Measurements from ENCODE around the gene POLD2. TPM values are rescaled to one million over a fixed set of nuclear protein-coding genes. Genes with fewer than 3 reads are reported as not detected.

Gene POLD2
- total and polyA plus RNA-seq, 2 of the 13 experiments (the other 11 are each of a cell fraction or from before 2014, with no cell fraction given), result 87.6 to 95.1 TPM

DNA sequence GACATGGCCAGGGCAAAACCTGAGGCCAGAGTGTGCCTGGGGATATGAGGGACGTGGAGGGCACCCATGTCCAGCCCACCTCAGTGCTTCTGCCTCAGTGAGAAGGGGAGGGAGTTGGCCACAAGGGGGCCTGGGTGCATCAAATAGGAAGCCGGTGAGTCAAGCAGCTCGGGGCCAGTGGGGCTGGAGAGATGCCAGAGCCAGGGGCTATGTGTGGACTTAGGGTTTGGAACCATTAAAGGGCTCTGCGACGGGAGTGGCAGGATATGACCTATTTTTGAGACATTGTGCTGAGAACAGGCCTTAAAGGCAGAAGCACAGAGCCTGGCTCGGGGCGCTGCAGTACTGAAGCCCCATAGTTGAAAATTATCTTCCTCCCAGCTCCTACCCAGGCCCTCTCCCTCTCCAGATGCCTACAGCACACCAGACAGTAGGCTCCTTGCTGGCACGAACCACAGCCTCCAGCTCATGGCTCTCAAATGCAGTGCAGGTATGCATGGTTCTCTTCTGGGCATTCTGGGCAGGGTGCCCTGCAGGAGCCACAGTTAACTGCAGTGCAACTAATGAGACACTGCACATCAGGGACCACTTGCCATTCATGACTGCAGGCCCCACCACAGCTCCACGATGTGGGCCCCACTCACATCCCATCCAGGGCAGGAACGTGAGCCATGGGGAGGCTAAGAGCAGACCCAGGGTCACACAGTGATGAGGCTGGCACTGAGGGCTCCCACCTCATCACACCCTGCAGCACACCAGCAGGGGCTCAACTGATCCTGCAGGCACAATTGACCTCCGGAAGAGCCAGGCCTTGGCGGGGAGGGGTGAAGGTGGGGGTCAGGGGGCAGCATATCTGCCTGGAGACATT, 50.8 kb downstream of the POLD2 start:
- Histone ChIP-seq H4K20me1 (ENCODE audit: insufficient read depth, low read length) (no peaks in the 10 kb centered on the region), H3K27me3 (ENCODE audit: control insufficient read depth in 1 of 2, insufficient read depth in 2 of 2, low read length in 2 of 2) (no peaks in the 10 kb centered on the region), H3K9ac (ENCODE audit: insufficient read depth, low read depth, low read length) (no peak overlapping the region), H3K9me3 (ENCODE audit: low read length) (no peaks in the 10 kb centered on the region), H2AFZ (ENCODE audit: low read length) (no peak overlapping the region), H3K36me3 (replicated peaks in 1 of 2; ENCODE audit: control insufficient read depth in 1 of 2, insufficient read depth in 2 of 2, low read length in 2 of 2) (peaks cover 8 to 19% of the 10 kb centered on the region in 2 experiments; a peak in 4 of 5 replicates), H3K27ac (ENCODE audit: extremely low read length, insufficient read depth, low read length) (peak overlapping the region; percentile 54), H3K4me2 (ENCODE audit: low read depth, low read length) (peak overlapping the region; percentile 64), H3K4me1 (ENCODE audit: insufficient read depth, low read length) (peaks cover 34% of the 10 kb centered on the region), H3K4me3 (replicated peaks in 1 of 3; ENCODE audit: insufficient read depth in 1 of 3, low read depth in 2 of 3, low read length in 3 of 3) (peak overlapping the region in 1 of 3 experiments; percentile 46; a peak in 1 of 6 replicates), H3K79me2 (ENCODE audit: insufficient read depth, low read length) (no peaks in the 10 kb centered on the region)
- BruUV-seq (replicated peaks), result no TSS peak
- ATAC-seq (peak; percentile 81), FAIRE-seq (no peak), DNase-seq (ENCODE audit: low spot score) (peak; percentile 76)
- POLR2A ChIA-PET, result interaction anchor here (0.7 to 1.0 kb wide), 3 partner anchors 8 to 53 kb away, joined by 3 to 4 read pairs (median 3); partner anchors contain the start of gene DBNL
- in situ Hi-C loops (cut with HindIII; ENCODE audit: extremely low pct_ligation_motif_present, low pct_unique_long_range_greater_than_20kb), result no loop called here
- 29% methylated on average over 7 of the region's 12 CpGs for WGBS (ENCODE audit: low lambda C conversion rate)
- CTCF ChIA-PET (ENCODE audit: low intra/inter-chr PET ratio, low total read pairs), result interaction anchor here (1.2 kb wide), 1 partner anchor 124 kb away, joined by 5 read pairs; no protein-coding TSS in a partner anchor
- intact Hi-C loops (cut with micrococcal nuclease; ENCODE audit: unreplicated experiment), result loop anchor here (1.0 to 5.0 kb wide), 3 partner anchors 16 to 124 kb away; no protein-coding TSS in a partner anchor
- no peak for TF ChIP-seq CREM (IDR thresholded peaks at IDR 0.05)
- no peak for TF ChIP-seq CREM (CRISPR knock-in tag; IDR thresholded peaks at IDR 0.05)
- TF ChIP-seq MIER3 (CRISPR knock-in tag; IDR thresholded peaks at IDR 0.05; ENCODE audit: borderline replicate concordance), result no peak
- TF ChIP-seq ZEB1 (IDR thresholded peaks at IDR 0.05; ENCODE audit: insufficient replicate concordance, low read depth), result no peak
- no peak for TF ChIP-seq GABPB1 (CRISPR knock-in tag; IDR thresholded peaks at IDR 0.05)
- TF ChIP-seq HES4 (CRISPR knock-in tag; IDR thresholded peaks at IDR 0.05; ENCODE audit: borderline replicate concordance), result no peak
- no peak for TF ChIP-seq SRF (IDR thresholded peaks at IDR 0.05; ENCODE audit: low read depth, low read length)
- TF ChIP-seq KDM2A (CRISPR knock-in tag; IDR thresholded peaks at IDR 0.05; ENCODE audit: borderline replicate concordance, low read depth), result 0 out of 2 replicates have a peak, but pooled peaks have one; percentile 47
- no peak for TF ChIP-seq ZNF101 (CRISPR knock-in tag; IDR thresholded peaks at IDR 0.05; ENCODE audit: borderline replicate concordance, low read depth)
- TF ChIP-seq, protein P1, sequence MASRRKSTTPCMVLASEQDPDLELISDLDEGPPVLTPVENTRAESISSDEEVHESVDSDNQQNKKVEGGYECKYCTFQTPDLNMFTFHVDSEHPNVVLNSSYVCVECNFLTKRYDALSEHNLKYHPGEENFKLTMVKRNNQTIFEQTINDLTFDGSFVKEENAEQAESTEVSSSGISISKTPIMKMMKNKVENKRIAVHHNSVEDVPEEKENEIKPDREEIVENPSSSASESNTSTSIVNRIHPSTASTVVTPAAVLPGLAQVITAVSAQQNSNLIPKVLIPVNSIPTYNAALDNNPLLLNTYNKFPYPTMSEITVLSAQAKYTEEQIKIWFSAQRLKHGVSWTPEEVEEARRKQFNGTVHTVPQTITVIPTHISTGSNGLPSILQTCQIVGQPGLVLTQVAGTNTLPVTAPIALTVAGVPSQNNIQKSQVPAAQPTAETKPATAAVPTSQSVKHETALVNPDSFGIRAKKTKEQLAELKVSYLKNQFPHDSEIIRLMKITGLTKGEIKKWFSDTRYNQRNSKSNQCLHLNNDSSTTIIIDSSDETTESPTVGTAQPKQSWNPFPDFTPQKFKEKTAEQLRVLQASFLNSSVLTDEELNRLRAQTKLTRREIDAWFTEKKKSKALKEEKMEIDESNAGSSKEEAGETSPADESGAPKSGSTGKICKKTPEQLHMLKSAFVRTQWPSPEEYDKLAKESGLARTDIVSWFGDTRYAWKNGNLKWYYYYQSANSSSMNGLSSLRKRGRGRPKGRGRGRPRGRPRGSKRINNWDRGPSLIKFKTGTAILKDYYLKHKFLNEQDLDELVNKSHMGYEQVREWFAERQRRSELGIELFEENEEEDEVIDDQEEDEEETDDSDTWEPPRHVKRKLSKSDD (CRISPR knock-in tag; IDR thresholded peaks at IDR 0.05; ENCODE audit: low read depth), result no peak
- no peak for TF ChIP-seq AHR (CRISPR knock-in tag; IDR thresholded peaks at IDR 0.05)
- peak; percentile 74; the same call in 1 of the 2 replicates for TF ChIP-seq ZBTB7B (CRISPR knock-in tag; IDR thresholded peaks at IDR 0.05)
- TF ChIP-seq HHEX (CRISPR knock-in tag; IDR thresholded peaks at IDR 0.05), result no peak
- TF ChIP-seq, protein P2, sequence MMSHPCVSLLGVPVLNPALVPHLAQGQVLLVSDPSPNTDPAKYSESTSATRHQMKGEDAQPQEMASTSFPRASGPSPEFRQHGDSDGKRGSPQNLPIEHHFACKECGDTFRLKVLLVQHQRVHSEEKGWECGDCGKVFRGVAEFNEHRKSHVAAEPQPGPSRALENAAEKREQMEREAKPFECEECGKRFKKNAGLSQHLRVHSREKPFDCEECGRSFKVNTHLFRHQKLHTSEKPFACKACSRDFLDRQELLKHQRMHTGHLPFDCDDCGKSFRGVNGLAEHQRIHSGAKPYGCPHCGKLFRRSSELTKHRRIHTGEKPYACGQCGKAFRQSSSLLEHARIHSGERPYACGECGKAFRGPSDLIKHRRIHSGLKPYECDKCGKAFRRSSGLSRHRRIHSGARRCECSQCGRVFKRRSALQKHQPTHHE (CRISPR knock-in tag; IDR thresholded peaks at IDR 0.05; ENCODE audit: borderline replicate concordance), result no peak
- TF ChIP-seq MLLT10 (CRISPR knock-in tag; IDR thresholded peaks at IDR 0.05), result no peak
- TF ChIP-seq, protein P3, sequence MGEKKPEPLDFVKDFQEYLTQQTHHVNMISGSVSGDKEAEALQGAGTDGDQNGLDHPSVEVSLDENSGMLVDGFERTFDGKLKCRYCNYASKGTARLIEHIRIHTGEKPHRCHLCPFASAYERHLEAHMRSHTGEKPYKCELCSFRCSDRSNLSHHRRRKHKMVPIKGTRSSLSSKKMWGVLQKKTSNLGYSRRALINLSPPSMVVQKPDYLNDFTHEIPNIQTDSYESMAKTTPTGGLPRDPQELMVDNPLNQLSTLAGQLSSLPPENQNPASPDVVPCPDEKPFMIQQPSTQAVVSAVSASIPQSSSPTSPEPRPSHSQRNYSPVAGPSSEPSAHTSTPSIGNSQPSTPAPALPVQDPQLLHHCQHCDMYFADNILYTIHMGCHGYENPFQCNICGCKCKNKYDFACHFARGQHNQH (CRISPR knock-in tag; IDR thresholded peaks at IDR 0.05), result no peak
- TF ChIP-seq IRF2 (CRISPR knock-in tag; IDR thresholded peaks at IDR 0.05), result no peak
- no peak for TF ChIP-seq ZMYM3 (CRISPR knock-in tag; IDR thresholded peaks at IDR 0.05)
